Measurements from ENCODE around the gene RCE1. TPM values are rescaled to one million over a fixed set of nuclear protein-coding genes. Genes with fewer than 3 reads are reported as not detected.

Gene RCE1
- total RNA-seq, 1 experiment from 2014 or later = 43.7 TPM

DNA sequence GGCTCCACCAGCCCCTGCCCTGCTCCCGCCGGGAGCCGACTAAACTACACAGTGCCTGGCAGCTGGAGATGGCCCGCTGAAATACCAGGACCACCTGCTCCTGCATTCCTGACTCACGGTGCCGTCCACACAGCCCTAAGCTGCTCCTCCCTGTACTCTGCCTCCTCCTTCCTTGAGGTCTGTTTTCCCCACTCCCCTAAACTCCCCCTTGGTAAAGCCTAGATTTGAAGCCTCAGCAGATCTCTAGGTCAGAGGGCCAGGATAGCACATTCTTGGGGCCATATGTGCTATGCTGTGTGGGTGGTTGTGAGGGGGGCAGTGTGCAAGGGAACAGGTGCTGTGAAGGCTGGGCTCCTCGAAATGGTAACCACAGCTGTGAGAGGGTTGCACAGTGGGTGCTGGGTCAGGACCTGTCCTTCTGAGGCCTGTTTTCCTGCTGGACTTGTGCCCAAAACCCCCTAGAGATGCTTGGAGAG, 23.3 kb downstream of the RCE1 start:
- ATAC-seq (no peak), DNase-seq (ENCODE audit: low read depth, low spot score) (no peak)
- Histone ChIP-seq H3K36me3 (ENCODE audit: control insufficient read depth, insufficient read depth, low read length) (no peaks in the 10 kb centered on the region), H3K4me3 (ENCODE audit: low read depth in 2 of 2, low read length in 2 of 2) (no peak overlapping the region), H3K9me3 (ENCODE audit: control insufficient read depth, insufficient read depth, low read depth, low read length) (no peaks in the 10 kb centered on the region), H3K27ac (ENCODE audit: low read length) (no peak overlapping the region), H3K4me1 (ENCODE audit: control insufficient read depth, insufficient read depth, low read length) (peaks cover 8% of the 10 kb centered on the region), H3K27me3 (ENCODE audit: control insufficient read depth, insufficient read depth, low read length) (no peaks in the 10 kb centered on the region)
- no peak for TF ChIP-seq TCF7L2 (IDR thresholded peaks at IDR 0.05; ENCODE audit: low read depth, low read length)
- TF ChIP-seq, protein P1, sequence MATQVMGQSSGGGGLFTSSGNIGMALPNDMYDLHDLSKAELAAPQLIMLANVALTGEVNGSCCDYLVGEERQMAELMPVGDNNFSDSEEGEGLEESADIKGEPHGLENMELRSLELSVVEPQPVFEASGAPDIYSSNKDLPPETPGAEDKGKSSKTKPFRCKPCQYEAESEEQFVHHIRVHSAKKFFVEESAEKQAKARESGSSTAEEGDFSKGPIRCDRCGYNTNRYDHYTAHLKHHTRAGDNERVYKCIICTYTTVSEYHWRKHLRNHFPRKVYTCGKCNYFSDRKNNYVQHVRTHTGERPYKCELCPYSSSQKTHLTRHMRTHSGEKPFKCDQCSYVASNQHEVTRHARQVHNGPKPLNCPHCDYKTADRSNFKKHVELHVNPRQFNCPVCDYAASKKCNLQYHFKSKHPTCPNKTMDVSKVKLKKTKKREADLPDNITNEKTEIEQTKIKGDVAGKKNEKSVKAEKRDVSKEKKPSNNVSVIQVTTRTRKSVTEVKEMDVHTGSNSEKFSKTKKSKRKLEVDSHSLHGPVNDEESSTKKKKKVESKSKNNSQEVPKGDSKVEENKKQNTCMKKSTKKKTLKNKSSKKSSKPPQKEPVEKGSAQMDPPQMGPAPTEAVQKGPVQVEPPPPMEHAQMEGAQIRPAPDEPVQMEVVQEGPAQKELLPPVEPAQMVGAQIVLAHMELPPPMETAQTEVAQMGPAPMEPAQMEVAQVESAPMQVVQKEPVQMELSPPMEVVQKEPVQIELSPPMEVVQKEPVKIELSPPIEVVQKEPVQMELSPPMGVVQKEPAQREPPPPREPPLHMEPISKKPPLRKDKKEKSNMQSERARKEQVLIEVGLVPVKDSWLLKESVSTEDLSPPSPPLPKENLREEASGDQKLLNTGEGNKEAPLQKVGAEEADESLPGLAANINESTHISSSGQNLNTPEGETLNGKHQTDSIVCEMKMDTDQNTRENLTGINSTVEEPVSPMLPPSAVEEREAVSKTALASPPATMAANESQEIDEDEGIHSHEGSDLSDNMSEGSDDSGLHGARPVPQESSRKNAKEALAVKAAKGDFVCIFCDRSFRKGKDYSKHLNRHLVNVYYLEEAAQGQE (IDR thresholded peaks at IDR 0.05; ENCODE audit: insufficient read depth in 1 of 2, low read depth in 2 of 2, low read length in 1 of 2) = no peak
- TF ChIP-seq SIN3A (IDR thresholded peaks at IDR 0.05; ENCODE audit: borderline replicate concordance, insufficient read depth, low read depth, low read length) = no peak
- TF ChIP-seq, protein P2, sequence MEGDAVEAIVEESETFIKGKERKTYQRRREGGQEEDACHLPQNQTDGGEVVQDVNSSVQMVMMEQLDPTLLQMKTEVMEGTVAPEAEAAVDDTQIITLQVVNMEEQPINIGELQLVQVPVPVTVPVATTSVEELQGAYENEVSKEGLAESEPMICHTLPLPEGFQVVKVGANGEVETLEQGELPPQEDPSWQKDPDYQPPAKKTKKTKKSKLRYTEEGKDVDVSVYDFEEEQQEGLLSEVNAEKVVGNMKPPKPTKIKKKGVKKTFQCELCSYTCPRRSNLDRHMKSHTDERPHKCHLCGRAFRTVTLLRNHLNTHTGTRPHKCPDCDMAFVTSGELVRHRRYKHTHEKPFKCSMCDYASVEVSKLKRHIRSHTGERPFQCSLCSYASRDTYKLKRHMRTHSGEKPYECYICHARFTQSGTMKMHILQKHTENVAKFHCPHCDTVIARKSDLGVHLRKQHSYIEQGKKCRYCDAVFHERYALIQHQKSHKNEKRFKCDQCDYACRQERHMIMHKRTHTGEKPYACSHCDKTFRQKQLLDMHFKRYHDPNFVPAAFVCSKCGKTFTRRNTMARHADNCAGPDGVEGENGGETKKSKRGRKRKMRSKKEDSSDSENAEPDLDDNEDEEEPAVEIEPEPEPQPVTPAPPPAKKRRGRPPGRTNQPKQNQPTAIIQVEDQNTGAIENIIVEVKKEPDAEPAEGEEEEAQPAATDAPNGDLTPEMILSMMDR (IDR thresholded peaks at IDR 0.05) = no peak
- no peak for TF ChIP-seq POLR2AphosphoS5 (IDR thresholded peaks at IDR 0.05; ENCODE audit: low read depth, low read length)
- CTCF ChIA-PET = interaction anchor here (0.5 kb wide), 1 partner anchor 236 kb away, joined by 4 read pairs; no protein-coding TSS in a partner anchor
- in situ Hi-C loops (cut with HindIII; ENCODE audit: low pct_unique_long_range_greater_than_20kb, low sequenced_read_pairs) = no loop called here
- intact Hi-C loops (cut with micrococcal nuclease; ENCODE audit: unreplicated experiment) = no loop called here
- POLR2A ChIA-PET = no interaction called here
- BruUV-seq (replicated peaks) = no TSS peak

DNA sequence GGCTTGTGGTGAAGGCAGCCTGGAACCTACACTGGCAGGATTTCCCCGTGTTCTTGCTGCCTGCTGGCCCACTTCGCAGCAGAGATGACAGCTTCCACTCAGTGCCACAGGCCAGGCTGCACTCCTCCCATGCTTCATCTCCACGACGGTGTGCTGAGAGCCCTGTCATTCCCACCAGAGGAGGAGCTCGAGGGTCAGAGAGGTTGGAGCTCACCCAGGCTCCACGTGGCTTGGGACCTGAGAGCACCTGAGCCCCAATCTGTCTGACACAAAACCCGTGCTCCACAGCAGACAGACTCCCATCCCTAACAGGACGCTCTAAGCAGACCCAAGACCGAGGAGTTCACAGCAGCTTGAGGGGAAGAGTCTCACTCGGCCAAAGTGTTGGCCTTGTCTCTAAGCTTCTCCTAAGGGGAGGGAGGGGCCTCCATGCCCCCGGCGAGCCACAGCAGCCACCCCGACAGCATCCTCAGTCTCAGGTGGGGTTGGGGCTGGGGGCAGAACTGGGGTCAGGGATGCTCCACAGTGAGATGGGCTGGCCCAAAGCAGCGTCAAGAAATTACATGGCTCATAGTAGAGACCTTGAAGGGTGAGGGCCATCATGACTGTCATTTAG, 24.3 kb downstream of the RCE1 start:
- no TSS peak for BruUV-seq (replicated peaks)
- no peak for DNase-seq (ENCODE audit: low read depth, low spot score)
- H3K9me3 ChIP-seq (ENCODE audit: control insufficient read depth, insufficient read depth, low read depth, low read length) = no peaks in the 10 kb centered on the region
- ChIA-PET POLR2A (interaction anchor here (0.6 kb wide), 1 partner anchor 36 kb away, joined by 3 read pairs; no protein-coding TSS in a partner anchor), CTCF (interaction anchor here (0.5 to 1.1 kb wide), 4 partner anchors 12 to 72 kb away, joined by 3 to 8 read pairs (median 4); no protein-coding TSS in a partner anchor)
- in situ Hi-C loops (cut with HindIII; ENCODE audit: low pct_unique_long_range_greater_than_20kb, low sequenced_read_pairs) = no loop called here
- no peak overlapping the region for H3K4me3 ChIP-seq (ENCODE audit: low read depth in 2 of 2, low read length in 2 of 2)
- H3K27ac ChIP-seq (ENCODE audit: low read length) = no peak overlapping the region
- H3K4me1 ChIP-seq (ENCODE audit: control insufficient read depth, insufficient read depth, low read length) = peaks cover 8% of the 10 kb centered on the region
- TF ChIP-seq, protein P1 (IDR thresholded peaks at IDR 0.05; ENCODE audit: insufficient read depth in 1 of 2, low read depth in 2 of 2, low read length in 1 of 2) = no peak
- no peak for TF ChIP-seq POLR2AphosphoS5 (IDR thresholded peaks at IDR 0.05; ENCODE audit: low read depth, low read length)
- TF ChIP-seq, protein P2 (IDR thresholded peaks at IDR 0.05) = peak; percentile 47; the same call in 1 of the 2 replicates
- no peak for TF ChIP-seq SIN3A (IDR thresholded peaks at IDR 0.05; ENCODE audit: borderline replicate concordance, insufficient read depth, low read depth, low read length)
- TF ChIP-seq TCF7L2 (IDR thresholded peaks at IDR 0.05; ENCODE audit: low read depth, low read length) = no peak
- no peaks in the 10 kb centered on the region for H3K36me3 ChIP-seq (ENCODE audit: control insufficient read depth, insufficient read depth, low read length)
- intact Hi-C loops (cut with micrococcal nuclease; ENCODE audit: unreplicated experiment) = no loop called here
- H3K27me3 ChIP-seq (ENCODE audit: control insufficient read depth, insufficient read depth, low read length) = no peaks in the 10 kb centered on the region
- ATAC-seq = peak; percentile 32; the same call in 1 of the 2 replicates

Measured in Panc1 (cell line).